ENCODE data around the gene ANKS1B. TPM values are rescaled to one million over a fixed set of nuclear protein-coding genes. Genes with fewer than 3 reads are reported as not detected.
A peak's percentile ranks its signal among the peaks of the same experiment; 100 is the strongest.

Gene ANKS1B
- total and polyA plus RNA-seq, 10 of the 15 experiments (the other 5 are each of a cell fraction or from before 2014, with no cell fraction given) = 0.16 to 1.3 (median 0.82) TPM; not detected in 7

DNA sequence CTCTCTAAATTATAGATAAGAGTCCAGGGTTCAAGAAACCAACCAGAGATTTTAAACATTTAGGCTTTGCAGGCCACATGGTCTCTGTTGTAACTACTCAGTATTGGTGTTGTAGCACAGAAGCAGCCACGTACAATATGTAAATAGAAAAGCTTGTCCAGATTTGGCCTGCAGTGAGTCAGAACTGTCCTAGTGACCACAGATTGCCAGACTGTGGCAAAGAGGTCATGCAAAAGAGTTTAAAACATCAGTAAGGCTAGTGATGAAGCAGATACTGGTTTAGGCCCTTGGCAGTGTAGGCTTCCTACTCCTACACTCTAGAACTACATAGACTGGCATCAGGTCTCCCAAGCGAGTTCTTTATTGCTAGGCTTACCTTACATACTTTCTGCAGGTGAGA is 454.8 kb downstream of the ANKS1B start (continued):
- TF ChIP-seq, protein P1, sequence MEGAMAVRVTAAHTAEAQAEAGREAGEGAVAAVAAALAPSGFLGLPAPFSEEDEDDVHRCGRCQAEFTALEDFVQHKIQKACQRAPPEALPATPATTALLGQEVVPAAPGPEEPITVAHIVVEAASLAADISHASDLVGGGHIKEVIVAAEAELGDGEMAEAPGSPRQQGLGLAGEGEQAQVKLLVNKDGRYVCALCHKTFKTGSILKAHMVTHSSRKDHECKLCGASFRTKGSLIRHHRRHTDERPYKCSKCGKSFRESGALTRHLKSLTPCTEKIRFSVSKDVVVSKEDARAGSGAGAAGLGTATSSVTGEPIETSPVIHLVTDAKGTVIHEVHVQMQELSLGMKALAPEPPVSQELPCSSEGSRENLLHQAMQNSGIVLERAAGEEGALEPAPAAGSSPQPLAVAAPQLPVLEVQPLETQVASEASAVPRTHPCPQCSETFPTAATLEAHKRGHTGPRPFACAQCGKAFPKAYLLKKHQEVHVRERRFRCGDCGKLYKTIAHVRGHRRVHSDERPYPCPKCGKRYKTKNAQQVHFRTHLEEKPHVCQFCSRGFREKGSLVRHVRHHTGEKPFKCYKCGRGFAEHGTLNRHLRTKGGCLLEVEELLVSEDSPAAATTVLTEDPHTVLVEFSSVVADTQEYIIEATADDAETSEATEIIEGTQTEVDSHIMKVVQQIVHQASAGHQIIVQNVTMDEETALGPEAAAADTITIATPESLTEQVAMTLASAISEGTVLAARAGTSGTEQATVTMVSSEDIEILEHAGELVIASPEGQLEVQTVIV (IDR thresholded peaks at IDR 0.05; ENCODE audit: borderline replicate concordance, partially characterized antibody) = no peak
- TF ChIP-seq BRCA1 (IDR thresholded peaks at IDR 0.05; ENCODE audit: low read depth, low read length) = no peak
- TF ChIP-seq ZNF24 (IDR thresholded peaks at IDR 0.05) = no peak
- peak; percentile 60; the same call in 1 of the 2 replicates for TF ChIP-seq FOXM1 (IDR thresholded peaks at IDR 0.05; ENCODE audit: low read depth, low read length)
- no peak for TF ChIP-seq BHLHE40 (IDR thresholded peaks at IDR 0.05; ENCODE audit: borderline replicate concordance in 1 of 2, low read depth in 2 of 2, low read length in 1 of 2)
- 0 out of 2 replicates have a peak, but pooled peaks have one; percentile 42 for TF ChIP-seq ATF2 (IDR thresholded peaks at IDR 0.05; ENCODE audit: low read length)
- TF ChIP-seq POLR2A (IDR thresholded peaks at IDR 0.05; ENCODE audit: low read depth, low read length) = no peak
- no peak for TF ChIP-seq RELB (IDR thresholded peaks at IDR 0.05; ENCODE audit: low read depth)
- TF ChIP-seq RELA (IDR thresholded peaks at IDR 0.05; ENCODE audit: borderline replicate concordance, partially characterized antibody) = no peak
- no peak for TF ChIP-seq USF2 (IDR thresholded peaks at IDR 0.05; ENCODE audit: borderline replicate concordance, low read depth, low read length)
- peak; percentile 43; the same call in 1 of the 2 replicates for TF ChIP-seq CBFB (IDR thresholded peaks at IDR 0.05; ENCODE audit: low read depth)
- TF ChIP-seq KAT2A (conservative IDR thresholded peaks at IDR 0.05; ENCODE audit: control insufficient read depth, low read depth, low read length) = no peak
- no peak for TF ChIP-seq RAD21 (IDR thresholded peaks at IDR 0.05; ENCODE audit: insufficient read depth, low read depth, low read length)
- no peak for TF ChIP-seq SIX5 (IDR thresholded peaks at IDR 0.05; ENCODE audit: low read depth, low read length, severe bottlenecking)
- no peak for TF ChIP-seq GATAD2B (conservative IDR thresholded peaks at IDR 0.05; ENCODE audit: low read depth)
- no peak for TF ChIP-seq NFYA (IDR thresholded peaks at IDR 0.05; ENCODE audit: borderline replicate concordance, low read depth, low read length)
- no peak for TF ChIP-seq DPF2 (IDR thresholded peaks at IDR 0.05)
- TF ChIP-seq EZH2 (IDR thresholded peaks at IDR 0.05; ENCODE audit: borderline replicate concordance, control insufficient read depth, low read depth, low read length) = no peak
- no peak for TF ChIP-seq TCF12 (IDR thresholded peaks at IDR 0.05; ENCODE audit: low read depth, low read length)
- no peak for TF ChIP-seq SMAD1 (IDR thresholded peaks at IDR 0.05; ENCODE audit: low read depth, partially characterized antibody)
- no peak for TF ChIP-seq NRF1 (conservative IDR thresholded peaks at IDR 0.05; ENCODE audit: low read depth, low read length)
- TF ChIP-seq ZSCAN29 (IDR thresholded peaks at IDR 0.05) = no peak
- TF ChIP-seq RFX5 (IDR thresholded peaks at IDR 0.05; ENCODE audit: low read depth, low read length) = no peak
- no peak for TF ChIP-seq ESRRA (IDR thresholded peaks at IDR 0.05; ENCODE audit: low read length)
- TF ChIP-seq SMARCA5 (IDR thresholded peaks at IDR 0.05) = no peak
- TF ChIP-seq GABPA (IDR thresholded peaks at IDR 0.05; ENCODE audit: low read depth) = no peak
- TF ChIP-seq PML (IDR thresholded peaks at IDR 0.05; ENCODE audit: low read length) = no peak
